HG02870 (cell line): ENCODE measurements around the gene GALNT11.
"Not testable (repeated sequence)": the region's sequence is repeated elsewhere in the genome, so short reads cannot be mapped to it uniquely, and the experiment has no call there.

Experiments
- ATAC-seq: cut with Tn5 transposase; IDR thresholded peaks from one replicate; pipeline ENCODE4 v1.9.1; 2021; ENCODE audit warnings: mild to moderate bottlenecking, moderate library complexity; ENCODE audit not compliant: unreplicated experiment

GALNT11 gene

GRCh38 chr7:152025077-152025936 lies at the start of gene GALNT11:
GALNT11 (plus strand) TSS chr7:152025674; CDS start chr7:152094228, 68,554 bp downstream.
- peak; percentile 95 for ATAC-seq

- no peak for ATAC-seq
Observed at GRCh38 chr7:151978616-151979015, 46.9 kb upstream of the GALNT11 start.

- no peak for ATAC-seq
Observed at GRCh38 chr7:151981223-151981622, 44.3 kb upstream of the GALNT11 start.

GRCh38 chr7:151982806-151983205 lies 42.7 kb upstream of the GALNT11 start:
- no peak for ATAC-seq

GRCh38 chr7:151984612-151985011 lies 40.9 kb upstream of the GALNT11 start:
- ATAC-seq = no peak

GRCh38 chr7:151987748-151988529 lies 37.5 kb upstream of the GALNT11 start:
- ATAC-seq = no peak

- ATAC-seq = no peak
Observed at GRCh38 chr7:151992375-151992774, 33.1 kb upstream of the GALNT11 start.

- no peak for ATAC-seq
Observed at GRCh38 chr7:151993977-151994676, 31.3 kb upstream of the GALNT11 start.

GRCh38 chr7:151999424-152000090 lies 25.9 kb upstream of the GALNT11 start:
- ATAC-seq = no peak

GRCh38 chr7:152000191-152000590 lies 25.3 kb upstream of the GALNT11 start:
- no peak for ATAC-seq

- ATAC-seq = no peak
Observed at GRCh38 chr7:152006336-152006735, 19.1 kb upstream of the GALNT11 start.

GRCh38 chr7:152011860-152012259 lies 13.6 kb upstream of the GALNT11 start:
- no peak for ATAC-seq

GRCh38 chr7:152013230-152013629 lies 12.2 kb upstream of the GALNT11 start:
- no peak for ATAC-seq

GRCh38 chr7:152013974-152014373 lies 11.5 kb upstream of the GALNT11 start:
- ATAC-seq = no peak

GRCh38 chr7:152014722-152015121 lies 10.8 kb upstream of the GALNT11 start:
- ATAC-seq = no peak

GRCh38 chr7:152015600-152015999 lies 9.9 kb upstream of the GALNT11 start:
- ATAC-seq = no peak

GRCh38 chr7:152016947-152017346 lies 8.5 kb upstream of the GALNT11 start:
- no peak for ATAC-seq

GRCh38 chr7:152017683-152018082 lies 7.8 kb upstream of the GALNT11 start:
- not testable (repeated sequence) for ATAC-seq

GRCh38 chr7:152021740-152022139 lies 3.7 kb upstream of the GALNT11 start:
- not testable (repeated sequence) for ATAC-seq

- ATAC-seq = peak; percentile 23
Observed at GRCh38 chr7:152025937-152026890, 740 bp downstream of the GALNT11 start.
